ENCODE results near the gene ADGRF1.
"Not testable (repeated sequence)": the region's sequence is repeated elsewhere in the genome, so short reads cannot be mapped to it uniquely, and the experiment has no call there.

The ADGRF1 gene

GRCh38 chr6:46997646-46998045 is 44.5 kb downstream of the ADGRF1 start:
- H3K36me3 ChIP-seq (ENCODE audit: control insufficient read depth, insufficient read depth, low read length), result no peaks in the 10 kb centered on the region
- peaks cover 8% of the 10 kb centered on the region for H3K4me1 ChIP-seq (ENCODE audit: control insufficient read depth, insufficient read depth, low read length, poor library complexity, severe bottlenecking)
- WGBS, 2 experiments (ENCODE audit: insufficient coverage in 2 of 2), result 86% methylated on average over 1 of the region's 1 CpG; no CpG with 5 or more reads in 1 of the 2 experiments
- H3K27ac ChIP-seq (ENCODE audit: low read depth, low read length, severe bottlenecking), result no peak overlapping the region
- no peaks in the 10 kb centered on the region for H3K9me3 ChIP-seq (ENCODE audit: control insufficient read depth, low read length)
- no peak overlapping the region for H3K4me3 ChIP-seq (ENCODE audit: extremely low read depth, insufficient read depth, low read length, poor library complexity, severe bottlenecking)

- no CpG with 5 or more reads among the region's 1 CpG for WGBS, 2 experiments (ENCODE audit: insufficient coverage in 2 of 2)
- no peak overlapping the region for H3K4me3 ChIP-seq (ENCODE audit: extremely low read depth, insufficient read depth, low read length, poor library complexity, severe bottlenecking)
- H3K4me1 ChIP-seq (ENCODE audit: control insufficient read depth, insufficient read depth, low read length, poor library complexity, severe bottlenecking), result peaks cover 8% of the 10 kb centered on the region
- no peaks in the 10 kb centered on the region for H3K36me3 ChIP-seq (ENCODE audit: control insufficient read depth, insufficient read depth, low read length)
- H3K9me3 ChIP-seq (ENCODE audit: control insufficient read depth, low read length), result no peaks in the 10 kb centered on the region
- no peak overlapping the region for H3K27ac ChIP-seq (ENCODE audit: low read depth, low read length, severe bottlenecking)
Observed at GRCh38 chr6:46996860-46997641, 45.1 kb downstream of the ADGRF1 start.

GRCh38 chr6:46994933-46995332 is 47.2 kb downstream of the ADGRF1 start:
- no peak overlapping the region for H3K4me3 ChIP-seq (ENCODE audit: extremely low read depth, insufficient read depth, low read length, poor library complexity, severe bottlenecking)
- no peaks in the 10 kb centered on the region for H3K36me3 ChIP-seq (ENCODE audit: control insufficient read depth, insufficient read depth, low read length)
- no peaks in the 10 kb centered on the region for H3K9me3 ChIP-seq (ENCODE audit: control insufficient read depth, low read length)
- H3K4me1 ChIP-seq (ENCODE audit: control insufficient read depth, insufficient read depth, low read length, poor library complexity, severe bottlenecking), result peaks cover 14% of the 10 kb centered on the region
- no peak overlapping the region for H3K27ac ChIP-seq (ENCODE audit: low read depth, low read length, severe bottlenecking)
- WGBS, 2 experiments (ENCODE audit: insufficient coverage in 2 of 2), result no CpG with 5 or more reads among the region's 1 CpG

DNA sequence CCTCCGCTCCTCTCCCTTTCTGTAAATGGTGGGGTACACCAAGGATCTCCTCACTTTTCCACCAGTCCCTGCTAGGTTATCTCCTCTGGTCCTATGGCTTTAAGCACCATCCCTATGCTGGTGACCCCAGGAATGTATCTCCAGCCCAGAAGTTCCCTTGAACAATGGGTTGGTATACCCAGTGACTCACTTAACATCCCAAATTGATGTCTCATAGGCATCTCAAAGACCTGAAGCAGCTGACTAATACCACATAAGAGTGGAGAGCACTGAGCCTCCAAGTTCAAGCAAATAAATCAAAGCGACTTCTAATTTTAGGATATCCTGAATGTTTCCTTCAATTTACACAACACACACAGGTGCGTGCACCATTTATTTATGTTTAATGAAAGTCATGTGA is 48.3 kb downstream of the ADGRF1 start:
- Histone ChIP-seq H3K36me3 (ENCODE audit: control insufficient read depth, insufficient read depth, low read length) (no peaks in the 10 kb centered on the region), H3K9me3 (ENCODE audit: control insufficient read depth, low read length) (no peaks in the 10 kb centered on the region), H3K27ac (ENCODE audit: low read depth, low read length, severe bottlenecking) (no peak overlapping the region), H3K4me1 (ENCODE audit: control insufficient read depth, insufficient read depth, low read length, poor library complexity, severe bottlenecking) (peaks cover 17% of the 10 kb centered on the region), H3K4me3 (ENCODE audit: extremely low read depth, insufficient read depth, low read length, poor library complexity, severe bottlenecking) (no peak overlapping the region)
- WGBS, 2 experiments (ENCODE audit: insufficient coverage in 2 of 2), result 100% methylated on average over 1 of the region's 3 CpGs

- peaks cover 17% of the 10 kb centered on the region for H3K4me1 ChIP-seq (ENCODE audit: control insufficient read depth, insufficient read depth, low read length, poor library complexity, severe bottlenecking)
- not testable (repeated sequence) for H3K9me3 ChIP-seq (ENCODE audit: control insufficient read depth, low read length); H3K36me3 ChIP-seq (ENCODE audit: control insufficient read depth, insufficient read depth, low read length); H3K27ac ChIP-seq (ENCODE audit: low read depth, low read length, severe bottlenecking); H3K4me3 ChIP-seq (ENCODE audit: extremely low read depth, insufficient read depth, low read length, poor library complexity, severe bottlenecking)
- 100% methylated on average over 1 of the region's 2 CpGs for WGBS, 2 experiments (ENCODE audit: insufficient coverage in 2 of 2)
Observed at GRCh38 chr6:46992391-46992790, 49.7 kb downstream of the ADGRF1 start.

DNA sequence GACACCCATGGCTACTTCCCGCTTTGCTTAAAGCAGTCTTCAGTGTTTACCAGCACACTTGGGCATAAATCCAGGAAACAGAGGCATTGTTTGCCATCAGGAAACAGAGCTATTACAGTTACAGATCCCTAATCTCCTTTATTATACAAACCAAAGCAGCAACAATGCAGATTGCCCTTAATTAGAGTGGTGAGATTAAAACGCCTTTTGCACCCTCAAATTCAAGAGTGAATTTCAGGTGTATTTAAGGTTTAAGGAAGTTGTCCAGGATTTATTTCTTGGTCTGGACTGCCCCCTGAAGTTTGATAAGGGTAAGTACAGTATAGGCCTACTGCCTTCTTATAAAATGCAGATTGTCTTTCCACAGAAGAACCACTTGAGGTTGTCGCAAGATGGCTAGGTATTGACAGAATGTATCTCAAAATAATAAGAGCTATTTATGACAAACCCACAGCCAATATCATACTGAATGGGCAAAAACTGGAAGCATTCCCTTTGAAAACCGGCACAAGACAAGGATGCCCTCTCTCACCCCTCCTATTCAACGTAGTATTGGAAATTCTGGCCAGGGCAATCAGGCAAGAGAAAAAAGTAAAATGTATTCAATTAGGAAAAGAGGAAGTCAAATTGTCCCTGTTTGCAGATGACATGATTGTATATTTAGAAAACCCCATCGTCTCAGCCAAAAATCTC is 51.2 kb downstream of the ADGRF1 start:
- peaks cover 25% of the 10 kb centered on the region for H3K4me1 ChIP-seq (ENCODE audit: control insufficient read depth, insufficient read depth, low read length, poor library complexity, severe bottlenecking)
- not testable (repeated sequence) for H3K27ac ChIP-seq (ENCODE audit: low read depth, low read length, severe bottlenecking); H3K4me3 ChIP-seq (ENCODE audit: extremely low read depth, insufficient read depth, low read length, poor library complexity, severe bottlenecking); H3K9me3 ChIP-seq (ENCODE audit: control insufficient read depth, low read length); H3K36me3 ChIP-seq (ENCODE audit: control insufficient read depth, insufficient read depth, low read length)
- WGBS, 2 experiments (ENCODE audit: insufficient coverage in 2 of 2), result 50 to 100% methylated on average over 1 to 2 of the region's 6 CpGs

DNA sequence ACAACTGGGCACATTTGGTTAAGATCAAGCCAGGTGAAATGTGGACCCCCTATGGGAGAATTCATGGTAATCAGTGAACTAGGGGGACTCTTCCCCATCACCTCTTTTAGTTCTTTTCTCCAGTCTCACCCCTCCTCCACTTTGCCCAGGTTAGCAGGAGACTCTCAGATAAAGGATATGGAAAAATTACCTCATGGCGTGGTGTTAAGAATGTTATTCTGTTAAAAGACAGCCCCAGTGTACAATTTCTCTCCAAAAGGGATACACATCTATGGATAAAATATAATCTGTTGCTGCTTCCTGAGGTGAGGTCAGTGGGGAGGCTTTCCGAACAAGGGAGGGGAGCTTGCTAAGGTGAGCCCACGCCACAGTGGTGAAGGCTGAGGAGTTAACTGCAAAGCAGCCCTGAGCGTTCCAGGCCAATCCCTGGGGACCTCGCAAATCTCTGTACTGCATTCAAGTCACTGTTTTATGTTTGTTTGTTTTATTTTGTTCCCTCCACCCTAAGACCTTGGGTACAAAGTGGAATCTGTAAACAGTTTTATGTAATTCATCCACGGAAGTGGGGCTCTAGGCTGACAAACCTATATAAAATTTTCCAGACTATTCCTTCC is 52.0 kb downstream of the ADGRF1 start:
- 77 to 93% methylated on average over 2 to 3 of the region's 6 CpGs for WGBS, 2 experiments (ENCODE audit: insufficient coverage in 2 of 2)
- H3K4me3 ChIP-seq (ENCODE audit: extremely low read depth, insufficient read depth, low read length, poor library complexity, severe bottlenecking), result no peak overlapping the region
- H3K36me3 ChIP-seq (ENCODE audit: control insufficient read depth, insufficient read depth, low read length), result no peaks in the 10 kb centered on the region
- H3K9me3 ChIP-seq (ENCODE audit: control insufficient read depth, low read length), result no peaks in the 10 kb centered on the region
- H3K4me1 ChIP-seq (ENCODE audit: control insufficient read depth, insufficient read depth, low read length, poor library complexity, severe bottlenecking), result peaks cover 31% of the 10 kb centered on the region
- H3K27ac ChIP-seq (ENCODE audit: low read depth, low read length, severe bottlenecking), result no peak overlapping the region

DNA sequence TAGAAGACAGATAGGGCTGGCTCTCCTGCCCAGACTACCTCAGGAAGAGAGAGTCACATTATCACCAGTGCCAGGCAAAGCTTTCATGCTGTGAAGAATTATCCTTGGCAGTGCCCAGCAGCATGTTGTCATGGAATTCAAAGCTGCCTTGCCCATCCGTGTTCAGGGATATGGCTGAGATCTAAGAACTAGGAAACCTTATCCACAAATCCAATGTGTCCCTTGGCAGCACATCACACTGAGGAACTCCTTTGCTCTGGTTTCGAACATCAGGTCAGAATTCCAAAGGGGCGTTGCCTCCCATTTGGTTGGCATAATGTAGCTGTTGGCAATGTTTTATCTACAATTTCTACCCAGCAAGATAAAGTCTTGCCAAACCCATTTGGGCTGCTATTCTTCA is 52.7 kb downstream of the ADGRF1 start:
- Histone ChIP-seq H3K9me3 (ENCODE audit: control insufficient read depth, low read length) (no peaks in the 10 kb centered on the region), H3K36me3 (ENCODE audit: control insufficient read depth, insufficient read depth, low read length) (no peaks in the 10 kb centered on the region), H3K27ac (ENCODE audit: low read depth, low read length, severe bottlenecking) (no peak overlapping the region), H3K4me1 (ENCODE audit: control insufficient read depth, insufficient read depth, low read length, poor library complexity, severe bottlenecking) (peaks cover 28% of the 10 kb centered on the region), H3K4me3 (ENCODE audit: extremely low read depth, insufficient read depth, low read length, poor library complexity, severe bottlenecking) (no peak overlapping the region)
- 100% methylated on average over 1 of the region's 3 CpGs for WGBS, 2 experiments (ENCODE audit: insufficient coverage in 2 of 2)

GRCh38 chr6:46985943-46986342 is 56.2 kb downstream of the ADGRF1 start:
- H3K9me3 ChIP-seq (ENCODE audit: control insufficient read depth, low read length), result no peaks in the 10 kb centered on the region
- H3K4me3 ChIP-seq (ENCODE audit: extremely low read depth, insufficient read depth, low read length, poor library complexity, severe bottlenecking), result no peak overlapping the region
- 81% methylated on average over 2 to 3 of the region's 3 CpGs for WGBS, 2 experiments (ENCODE audit: insufficient coverage in 2 of 2)
- H3K4me1 ChIP-seq (ENCODE audit: control insufficient read depth, insufficient read depth, low read length, poor library complexity, severe bottlenecking), result peaks cover 32% of the 10 kb centered on the region
- no peaks in the 10 kb centered on the region for H3K36me3 ChIP-seq (ENCODE audit: control insufficient read depth, insufficient read depth, low read length)
- H3K27ac ChIP-seq (ENCODE audit: low read depth, low read length, severe bottlenecking), result no peak overlapping the region

GRCh38 chr6:46983007-46983411 is 59.1 kb downstream of the ADGRF1 start:
- Histone ChIP-seq H3K9me3 (ENCODE audit: control insufficient read depth, low read length) (no peaks in the 10 kb centered on the region), H3K36me3 (ENCODE audit: control insufficient read depth, insufficient read depth, low read length) (no peaks in the 10 kb centered on the region), H3K27ac (ENCODE audit: low read depth, low read length, severe bottlenecking) (peak overlapping the region; percentile 67), H3K4me1 (ENCODE audit: control insufficient read depth, insufficient read depth, low read length, poor library complexity, severe bottlenecking) (peaks cover 24% of the 10 kb centered on the region), H3K4me3 (ENCODE audit: extremely low read depth, insufficient read depth, low read length, poor library complexity, severe bottlenecking) (no peak overlapping the region)

- Histone ChIP-seq H3K36me3 (ENCODE audit: control insufficient read depth, insufficient read depth, low read length) (no peaks in the 10 kb centered on the region), H3K9me3 (ENCODE audit: control insufficient read depth, low read length) (no peaks in the 10 kb centered on the region), H3K27ac (ENCODE audit: low read depth, low read length, severe bottlenecking) (no peak overlapping the region), H3K4me1 (ENCODE audit: control insufficient read depth, insufficient read depth, low read length, poor library complexity, severe bottlenecking) (peaks cover 10% of the 10 kb centered on the region), H3K4me3 (ENCODE audit: extremely low read depth, insufficient read depth, low read length, poor library complexity, severe bottlenecking) (no peak overlapping the region)
- WGBS, 2 experiments (ENCODE audit: insufficient coverage in 2 of 2), result 89 to 98% methylated on average over 4 of the region's 4 CpGs
Observed at GRCh38 chr6:46979206-46979605, 62.9 kb downstream of the ADGRF1 start.
